Mucosa of stomach (tissue), 1 donor: ENCODE data around the gene RPA1.

Source experiments
- H3K27me3 ChIP-seq: one replicate; pipeline ENCODE4 v1.7.0; 2013; ENCODE audit warnings: mild to moderate bottlenecking, low read length; ENCODE audit not compliant: control insufficient read depth, insufficient read depth
- H3K36me3 ChIP-seq: one replicate; pipeline ENCODE4 v1.7.0; 2013; ENCODE audit warnings: low read length; ENCODE audit not compliant: control insufficient read depth, insufficient read depth
- H3K4me1 ChIP-seq: one replicate; pipeline ENCODE4 v1.7.0; 2013; ENCODE audit warnings: mild to moderate bottlenecking, low read length; ENCODE audit not compliant: control insufficient read depth, insufficient read depth
- H3K4me3 ChIP-seq: one replicate; pipeline ENCODE4 v1.7.0; 2013; ENCODE audit warnings: low read length
- H3K9ac ChIP-seq: one replicate; pipeline ENCODE4 v1.7.0; 2013; ENCODE audit warnings: mild to moderate bottlenecking, low read length, moderate library complexity
- H3K9me3 ChIP-seq: one replicate; pipeline ENCODE4 v1.7.0; 2013; ENCODE audit warnings: mild to moderate bottlenecking, low read length, moderate library complexity; ENCODE audit not compliant: control insufficient read depth
- donor health status: Pancreatic carcinoma.

The RPA1 gene

GRCh38 chr17:1867307-1867706 is 37.5 kb downstream of the RPA1 start:
- no peaks in the 10 kb centered on the region for H3K9me3 ChIP-seq
- no peak overlapping the region for H3K9ac ChIP-seq
- no peaks in the 10 kb centered on the region for H3K4me1 ChIP-seq
- no peak overlapping the region for H3K4me3 ChIP-seq
- no peaks in the 10 kb centered on the region for H3K36me3 ChIP-seq
- no peaks in the 10 kb centered on the region for H3K27me3 ChIP-seq

GRCh38 chr17:1868090-1868489 is 38.3 kb downstream of the RPA1 start:
- Histone ChIP-seq H3K4me3 (no peak overlapping the region), H3K4me1 (no peaks in the 10 kb centered on the region), H3K9me3 (no peaks in the 10 kb centered on the region), H3K27me3 (no peaks in the 10 kb centered on the region), H3K9ac (no peak overlapping the region), H3K36me3 (no peaks in the 10 kb centered on the region)

DNA sequence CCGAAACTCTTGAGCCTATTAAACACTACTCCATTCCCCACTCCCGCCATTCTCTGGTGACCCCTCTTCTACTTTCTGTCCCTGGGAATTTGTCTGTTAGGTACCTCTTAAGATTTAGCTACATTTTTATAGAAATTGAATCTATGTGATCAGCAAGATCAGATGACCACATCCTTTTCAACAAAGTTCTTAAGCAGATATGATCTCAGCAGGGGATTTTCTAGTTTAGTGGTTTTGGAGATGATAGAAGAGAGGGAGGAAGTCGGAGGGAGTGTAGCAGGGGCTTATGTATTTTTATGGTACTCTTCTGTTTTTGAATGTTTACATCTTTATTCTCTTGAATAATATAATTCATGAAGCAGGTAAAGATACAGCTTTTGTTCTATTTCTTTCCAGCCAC is 40.8 kb downstream of the RPA1 start:
- no peaks in the 10 kb centered on the region for H3K36me3 ChIP-seq

DNA sequence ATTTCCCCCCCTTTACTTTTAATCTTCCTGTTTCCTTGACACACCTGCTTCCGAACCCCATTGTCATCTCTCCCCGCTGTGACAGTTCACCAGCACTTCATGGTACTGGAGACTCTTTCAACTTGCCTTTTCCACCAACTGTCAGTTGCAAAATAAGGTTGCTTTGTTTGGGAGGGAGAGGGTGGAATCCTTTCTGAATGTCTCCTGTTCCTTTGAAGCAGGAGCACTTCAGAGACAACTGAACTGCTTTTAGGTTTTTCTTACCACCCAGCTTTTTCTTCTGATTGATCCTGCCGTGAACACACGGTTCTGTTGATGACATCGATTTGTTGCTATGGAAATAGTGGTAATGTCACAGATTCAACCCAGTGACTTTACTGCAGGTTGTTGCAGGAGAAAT is 42.0 kb downstream of the RPA1 start:
- Histone ChIP-seq H3K9me3 (no peaks in the 10 kb centered on the region), H3K27me3 (no peaks in the 10 kb centered on the region), H3K4me1 (no peaks in the 10 kb centered on the region), H3K4me3 (no peak overlapping the region), H3K9ac (no peak overlapping the region), H3K36me3 (no peaks in the 10 kb centered on the region)

More for the DNA sequence above, 40.8 kb downstream of the RPA1 start:
- no peak overlapping the region for H3K4me3 ChIP-seq
- no peaks in the 10 kb centered on the region for H3K4me1 ChIP-seq
- no peaks in the 10 kb centered on the region for H3K27me3 ChIP-seq
- no peaks in the 10 kb centered on the region for H3K9me3 ChIP-seq
- no peak overlapping the region for H3K9ac ChIP-seq

DNA sequence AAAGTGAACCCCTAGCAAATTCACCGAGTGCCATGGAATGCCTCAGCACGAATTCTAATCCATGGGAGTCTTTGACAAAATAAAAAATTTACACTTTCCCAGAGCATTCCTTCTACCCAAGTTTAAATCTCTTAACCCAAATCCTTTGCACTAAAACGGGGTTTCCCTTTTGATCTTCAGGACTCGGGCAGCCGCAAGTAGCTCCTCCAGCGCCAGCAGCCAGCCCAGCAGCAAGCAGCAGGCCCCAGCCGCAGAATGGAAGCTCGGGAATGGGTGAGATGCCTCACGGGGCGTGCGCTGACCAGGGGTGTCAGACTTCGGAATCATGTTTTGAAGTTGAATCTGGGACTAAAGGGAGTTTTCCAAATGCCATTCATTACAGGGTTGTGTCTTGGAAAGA is 42.4 kb downstream of the RPA1 start:
- H3K27me3 ChIP-seq = no peaks in the 10 kb centered on the region

DNA sequence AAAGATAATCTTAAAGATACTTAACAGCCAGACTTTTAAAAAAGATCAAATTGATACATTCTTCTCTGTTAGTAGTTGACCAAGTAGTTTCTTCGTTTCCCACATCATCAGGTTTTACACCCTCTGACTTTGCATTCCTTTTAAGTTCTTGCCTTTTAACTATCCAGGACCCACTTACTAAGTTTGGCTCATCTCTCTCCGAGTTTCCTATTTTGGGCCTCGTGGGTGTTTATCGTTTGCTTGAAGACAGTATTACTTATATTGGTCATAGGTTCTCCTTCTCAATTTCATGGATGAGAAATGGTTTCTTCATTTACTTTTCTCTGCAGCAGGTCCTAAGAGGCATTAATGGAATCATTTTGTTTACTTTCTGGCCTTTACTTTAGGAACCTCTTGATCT is 43.2 kb downstream of the RPA1 start:
- Histone ChIP-seq H3K4me3 (no peak overlapping the region), H3K9me3 (no peaks in the 10 kb centered on the region), H3K4me1 (no peaks in the 10 kb centered on the region), H3K9ac (no peak overlapping the region), H3K36me3 (no peaks in the 10 kb centered on the region), H3K27me3 (no peaks in the 10 kb centered on the region)

More for the DNA sequence above, 42.4 kb downstream of the RPA1 start:
- no peaks in the 10 kb centered on the region for H3K9me3 ChIP-seq
- H3K4me1 ChIP-seq = no peaks in the 10 kb centered on the region
- H3K36me3 ChIP-seq = no peaks in the 10 kb centered on the region
- no peak overlapping the region for H3K4me3 ChIP-seq
- no peak overlapping the region for H3K9ac ChIP-seq

GRCh38 chr17:1873418-1873817 is 43.6 kb downstream of the RPA1 start:
- Histone ChIP-seq H3K4me1 (no peaks in the 10 kb centered on the region), H3K4me3 (no peak overlapping the region), H3K9me3 (no peaks in the 10 kb centered on the region), H3K36me3 (no peaks in the 10 kb centered on the region), H3K27me3 (no peaks in the 10 kb centered on the region), H3K9ac (no peak overlapping the region)

DNA sequence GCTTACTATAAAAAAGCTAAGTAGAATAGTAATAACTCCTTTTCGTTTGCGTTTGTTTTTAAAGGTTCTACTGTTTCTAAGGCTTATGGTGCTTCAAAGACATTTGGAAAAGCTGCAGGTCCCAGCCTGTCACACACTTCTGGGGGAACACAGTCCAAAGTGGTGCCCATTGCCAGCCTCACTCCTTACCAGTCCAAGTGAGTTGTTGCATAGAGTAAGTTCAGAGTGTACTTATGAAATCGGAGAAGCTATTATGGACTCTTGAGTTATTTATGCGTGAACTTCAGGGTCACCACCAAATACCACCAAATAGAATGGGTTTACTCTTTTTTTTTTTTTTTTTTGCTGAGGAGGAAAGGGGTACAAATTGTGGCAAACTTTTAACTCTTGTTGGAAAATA is 45.8 kb downstream of the RPA1 start:
- Histone ChIP-seq H3K36me3 (no peaks in the 10 kb centered on the region), H3K9ac (no peak overlapping the region), H3K4me1 (no peaks in the 10 kb centered on the region), H3K4me3 (no peak overlapping the region), H3K27me3 (no peaks in the 10 kb centered on the region), H3K9me3 (no peaks in the 10 kb centered on the region)

DNA sequence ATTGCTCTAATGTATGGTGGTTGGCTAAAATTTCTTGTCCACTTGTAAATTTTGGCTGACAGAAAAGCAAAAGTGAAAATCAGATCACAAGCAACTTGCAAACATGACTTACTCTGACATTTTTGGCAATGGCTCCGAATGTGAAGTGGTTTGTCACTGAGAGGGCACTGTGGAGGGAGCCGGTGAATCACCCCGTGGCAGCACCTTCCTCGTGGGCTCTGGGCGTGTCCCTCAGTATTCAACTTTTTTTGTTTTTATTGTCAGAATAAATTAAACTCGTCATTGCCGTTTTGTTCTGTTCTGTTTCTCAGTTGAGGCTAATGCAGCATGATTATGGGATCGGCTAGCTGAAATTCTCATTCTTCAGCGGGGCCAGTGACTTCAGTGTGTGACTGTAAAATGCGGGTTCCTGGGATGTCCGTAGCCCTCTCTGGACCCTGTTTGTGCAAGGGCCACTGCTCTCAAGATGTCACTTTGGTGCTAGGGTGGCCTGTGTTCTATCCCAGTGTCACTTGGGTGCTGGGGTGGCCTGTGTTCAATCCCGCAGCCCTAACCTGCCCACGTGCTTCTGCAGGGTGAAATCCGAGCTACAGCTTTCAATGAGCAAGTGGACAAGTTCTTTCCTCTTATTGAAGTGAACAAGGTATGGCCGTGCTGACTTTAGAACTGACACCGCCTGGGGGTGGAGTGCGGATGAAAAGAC is 48.8 kb downstream of the RPA1 start:
- H3K27me3 ChIP-seq = no peaks in the 10 kb centered on the region
- no peaks in the 10 kb centered on the region for H3K36me3 ChIP-seq
- H3K9ac ChIP-seq = no peak overlapping the region
- H3K9me3 ChIP-seq = no peaks in the 10 kb centered on the region
- no peaks in the 10 kb centered on the region for H3K4me1 ChIP-seq
- no peak overlapping the region for H3K4me3 ChIP-seq

DNA sequence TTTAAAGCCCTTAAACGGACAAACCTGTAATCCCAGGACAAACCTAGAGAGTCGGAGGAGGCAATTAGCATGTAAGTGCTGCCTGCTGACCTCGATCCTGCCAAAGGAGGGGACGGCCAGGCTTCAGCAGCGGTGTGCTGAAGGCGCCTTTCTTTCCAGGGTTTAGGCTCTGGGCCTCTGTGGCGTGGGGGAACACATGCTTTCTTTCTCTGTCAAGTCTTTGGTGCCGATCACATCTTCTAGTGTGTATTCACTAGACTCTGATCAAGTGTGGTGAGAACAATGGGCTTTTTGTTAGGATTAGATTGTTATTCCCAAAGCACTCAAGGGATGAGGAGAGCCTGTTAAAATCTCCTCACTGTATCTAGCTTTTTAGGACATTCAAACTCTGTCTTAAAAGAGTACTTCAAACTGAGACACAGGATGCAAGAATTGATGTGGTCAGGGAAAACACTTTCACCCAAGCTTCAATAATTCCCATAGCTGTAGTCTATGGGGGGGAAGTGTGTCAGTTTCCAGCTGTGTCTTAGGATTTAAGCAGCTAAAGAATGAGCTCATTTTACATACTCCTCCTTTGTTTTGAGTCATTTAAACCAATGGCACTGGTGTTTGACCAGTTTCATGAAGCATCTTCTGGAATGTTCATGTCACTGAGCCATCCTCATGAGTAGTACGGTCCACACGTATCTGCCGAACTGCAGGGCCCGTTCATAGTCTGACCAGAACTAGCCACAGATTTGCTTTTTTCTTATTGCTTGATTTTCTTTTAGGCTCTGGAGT is 51.2 kb downstream of the RPA1 start:
- no peak overlapping the region for H3K4me3 ChIP-seq
- H3K36me3 ChIP-seq = no peaks in the 10 kb centered on the region
- H3K9me3 ChIP-seq = no peaks in the 10 kb centered on the region
- H3K27me3 ChIP-seq = no peaks in the 10 kb centered on the region
- no peaks in the 10 kb centered on the region for H3K4me1 ChIP-seq
- H3K9ac ChIP-seq = no peak overlapping the region

GRCh38 chr17:1882836-1883235 is 53.0 kb downstream of the RPA1 start:
- Histone ChIP-seq H3K4me3 (no peak overlapping the region), H3K4me1 (no peaks in the 10 kb centered on the region), H3K27me3 (no peaks in the 10 kb centered on the region), H3K9me3 (no peaks in the 10 kb centered on the region), H3K9ac (no peak overlapping the region), H3K36me3 (peaks cover 4% of the 10 kb centered on the region)

DNA sequence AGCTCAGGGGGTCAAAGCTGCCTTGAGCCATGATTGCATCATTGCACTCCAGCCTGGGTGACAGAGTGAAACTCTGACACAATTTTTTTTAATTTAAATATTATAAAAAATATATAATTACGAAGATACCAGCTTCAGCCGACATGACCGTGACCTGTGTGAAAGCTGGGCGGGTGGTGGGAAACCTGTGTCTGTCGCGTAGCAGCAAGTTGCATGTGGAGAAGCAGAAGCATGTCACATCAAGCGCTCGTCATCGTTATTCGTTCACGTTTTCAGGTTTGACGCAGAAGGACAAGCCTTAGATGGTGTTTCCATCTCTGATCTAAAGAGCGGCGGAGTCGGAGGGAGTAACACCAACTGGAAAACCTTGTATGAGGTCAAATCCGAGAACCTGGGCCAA is 53.7 kb downstream of the RPA1 start:
- no peak overlapping the region for H3K9ac ChIP-seq
- H3K27me3 ChIP-seq = no peaks in the 10 kb centered on the region
- no peaks in the 10 kb centered on the region for H3K9me3 ChIP-seq
- H3K4me3 ChIP-seq = no peak overlapping the region
- H3K36me3 ChIP-seq = peaks cover 4% of the 10 kb centered on the region
- H3K4me1 ChIP-seq = no peaks in the 10 kb centered on the region
